Stimulated activated naive CD8-positive, alpha-beta T cell treated with anti-CD3 and anti-CD28 coated beads, Interleukin-15, amount 100 ng/mL, for 72 hours (primary cell): Measurements from ENCODE around the gene TMEM220.
"Not testable (repeated sequence)": the region's sequence is repeated elsewhere in the genome, so short reads cannot be mapped to it uniquely, and the experiment has no call there.

ENCODE experiments used
- ATAC-seq: fragments of 150-1000 bp; cut with Tn5 transposase; 2 replicates; pipeline ENCODE4 v1.10.0; 2021; ENCODE audit warnings: mild to moderate bottlenecking, moderate library complexity
- DNase-seq, 2 donors: peaks; one replicate each; pipeline ENCODE4 v3.0.0; 2021 to 2022
- H3K27ac Mint-ChIP-seq, 2 donors: one replicate each; pipeline ENCODE4 v1.8.0; 2022; ENCODE audit warnings: mild to moderate bottlenecking in 2 of 2, mixed read lengths in 2 of 2, moderate library complexity in 2 of 2
- H3K27me3 Mint-ChIP-seq: one replicate; pipeline ENCODE4 v1.8.0; 2022; ENCODE audit warnings: mixed read lengths
- H3K4me1 Mint-ChIP-seq: one replicate; pipeline ENCODE4 v1.8.0; 2022; ENCODE audit warnings: mild to moderate bottlenecking, mixed read lengths
- H3K4me3 Mint-ChIP-seq, 2 donors: one replicate each; pipeline ENCODE4 v1.8.0; 2022; ENCODE audit warnings: mild to moderate bottlenecking in 2 of 2, mixed read lengths in 2 of 2, moderate library complexity in 1 of 2
- H3K9me3 Mint-ChIP-seq, 2 donors: one replicate each; pipeline ENCODE4 v1.8.0; 2022; ENCODE audit warnings: mixed read lengths in 2 of 2

Gene TMEM220

GRCh38 chr17:10741416-10742135, 11.8 kb upstream of the TMEM220 start:
- H3K9me3 Mint-ChIP-seq, result no peaks in the 10 kb centered on the region
- H3K27ac Mint-ChIP-seq, result no peak overlapping the region
- H3K4me3 Mint-ChIP-seq, result no peak overlapping the region
- ATAC-seq (no peak), DNase-seq (no peak)
- H3K27me3 Mint-ChIP-seq, result no peaks in the 10 kb centered on the region
- peaks cover 21% of the 10 kb centered on the region for H3K4me1 Mint-ChIP-seq

GRCh38 chr17:10739386-10739785, 9.6 kb upstream of the TMEM220 start:
- no peak for ATAC-seq
- H3K9me3 Mint-ChIP-seq, result no peaks in the 10 kb centered on the region
- no peak for DNase-seq
- peaks cover 12% of the 10 kb centered on the region for H3K4me1 Mint-ChIP-seq
- H3K27me3 Mint-ChIP-seq, result no peaks in the 10 kb centered on the region
- peak overlapping the region in 1 of 2 donors; percentile 35 for H3K27ac Mint-ChIP-seq
- H3K4me3 Mint-ChIP-seq, result no peak overlapping the region

- H3K27ac Mint-ChIP-seq, result no peak overlapping the region
- ATAC-seq, result no peak
- DNase-seq, result no peak
- H3K4me1 Mint-ChIP-seq, result peaks cover 6% of the 10 kb centered on the region
- H3K9me3 Mint-ChIP-seq, result no peaks in the 10 kb centered on the region
- H3K4me3 Mint-ChIP-seq, result no peak overlapping the region
- no peaks in the 10 kb centered on the region for H3K27me3 Mint-ChIP-seq
Measured at GRCh38 chr17:10738521-10739258, 8.9 kb upstream of the TMEM220 start.

- peaks cover 6% of the 10 kb centered on the region for H3K4me1 Mint-ChIP-seq
Measured at GRCh38 chr17:10737736-10738135, 7.9 kb upstream of the TMEM220 start.

GRCh38 chr17:10737168-10737622, 7.4 kb upstream of the TMEM220 start:
- H3K9me3 Mint-ChIP-seq, result no peaks in the 10 kb centered on the region
- H3K27ac Mint-ChIP-seq, result no peak overlapping the region
- ATAC-seq (peak; percentile 43), DNase-seq (peak in 1 of 2 donors; percentile 30)
- H3K4me1 Mint-ChIP-seq, result peaks cover 6% of the 10 kb centered on the region
- H3K27me3 Mint-ChIP-seq, result no peaks in the 10 kb centered on the region
- H3K4me3 Mint-ChIP-seq, result no peak overlapping the region

More at GRCh38 chr17:10737736-10738135, 7.9 kb upstream of the TMEM220 start:
- Mint-ChIP-seq H3K4me3 (no peak overlapping the region), H3K27me3 (no peaks in the 10 kb centered on the region), H3K27ac (no peak overlapping the region), H3K9me3 (no peaks in the 10 kb centered on the region)
- DNase-seq (no peak), ATAC-seq (no peak)

- Mint-ChIP-seq H3K27me3 (no peaks in the 10 kb centered on the region), H3K4me1 (peaks cover 11% of the 10 kb centered on the region), H3K4me3 (no peak overlapping the region), H3K9me3 (no peaks in the 10 kb centered on the region), H3K27ac (no peak overlapping the region)
- no peak for ATAC-seq
- no peak for DNase-seq
Measured at GRCh38 chr17:10735821-10736220, 6.0 kb upstream of the TMEM220 start.

- peaks cover 17% of the 10 kb centered on the region for H3K4me1 Mint-ChIP-seq
- H3K9me3 Mint-ChIP-seq, result no peaks in the 10 kb centered on the region
- ATAC-seq (no peak), DNase-seq (no peak)
- no peak overlapping the region for H3K4me3 Mint-ChIP-seq
- no peak overlapping the region for H3K27ac Mint-ChIP-seq
- H3K27me3 Mint-ChIP-seq, result no peaks in the 10 kb centered on the region
Measured at GRCh38 chr17:10735251-10735650, 5.4 kb upstream of the TMEM220 start.

- no peak for ATAC-seq
- H3K27me3 Mint-ChIP-seq, result no peaks in the 10 kb centered on the region
- H3K4me1 Mint-ChIP-seq, result peaks cover 22% of the 10 kb centered on the region
- DNase-seq, result no peak
- H3K9me3 Mint-ChIP-seq, result no peaks in the 10 kb centered on the region
- no peak overlapping the region for H3K4me3 Mint-ChIP-seq
- H3K27ac Mint-ChIP-seq, result no peak overlapping the region
Measured at GRCh38 chr17:10733666-10734065, 3.8 kb upstream of the TMEM220 start.

- DNase-seq, H3K27me3 Mint-ChIP-seq, H3K4me3 Mint-ChIP-seq, H3K27ac Mint-ChIP-seq, H3K9me3 Mint-ChIP-seq, ATAC-seq: not testable (repeated sequence)
- H3K4me1 Mint-ChIP-seq, result peaks cover 19% of the 10 kb centered on the region
Measured at GRCh38 chr17:10732121-10732520, 2.3 kb upstream of the TMEM220 start.

GRCh38 chr17:10731408-10731879, 1.6 kb upstream of the TMEM220 start:
- DNase-seq (no peak), ATAC-seq (no peak)
- Mint-ChIP-seq H3K9me3 (no peaks in the 10 kb centered on the region), H3K4me1 (peaks cover 16% of the 10 kb centered on the region), H3K27ac (no peak overlapping the region), H3K4me3 (peak overlapping the region in 1 of 2 donors; percentile 95), H3K27me3 (no peaks in the 10 kb centered on the region)

GRCh38 chr17:10730247-10730646, 424 bp upstream of the TMEM220 start:
- peaks cover 16% of the 10 kb centered on the region for H3K4me1 Mint-ChIP-seq
- peak overlapping the region; percentile 95 for H3K4me3 Mint-ChIP-seq
- not testable (repeated sequence) for H3K27me3 Mint-ChIP-seq, H3K9me3 Mint-ChIP-seq, ATAC-seq
- DNase-seq, result peak in 1 of 2 donors; percentile 28
- peak overlapping the region; percentile 96 to 98 for H3K27ac Mint-ChIP-seq

- no peak for ATAC-seq
- no peak for DNase-seq
- no peak overlapping the region for H3K27ac Mint-ChIP-seq
- no peaks in the 10 kb centered on the region for H3K27me3 Mint-ChIP-seq
- no peaks in the 10 kb centered on the region for H3K9me3 Mint-ChIP-seq
- H3K4me1 Mint-ChIP-seq, result peaks cover 16% of the 10 kb centered on the region
- no peak overlapping the region for H3K4me3 Mint-ChIP-seq
Measured at GRCh38 chr17:10728331-10728892, 1.4 kb downstream of the TMEM220 start.

- no peak overlapping the region for H3K4me3 Mint-ChIP-seq
- no peaks in the 10 kb centered on the region for H3K9me3 Mint-ChIP-seq
- no peak for DNase-seq
- ATAC-seq, result peak; percentile 46
- no peaks in the 10 kb centered on the region for H3K27me3 Mint-ChIP-seq
- H3K27ac Mint-ChIP-seq, result no peak overlapping the region
- peaks cover 16% of the 10 kb centered on the region for H3K4me1 Mint-ChIP-seq
Measured at GRCh38 chr17:10727192-10727591, 2.6 kb downstream of the TMEM220 start.

GRCh38 chr17:10726196-10726595, 3.6 kb downstream of the TMEM220 start:
- no peaks in the 10 kb centered on the region for H3K9me3 Mint-ChIP-seq
- no peak for ATAC-seq
- H3K27me3 Mint-ChIP-seq, result no peaks in the 10 kb centered on the region
- H3K4me1 Mint-ChIP-seq, result peaks cover 14% of the 10 kb centered on the region
- no peak for DNase-seq
- H3K4me3 Mint-ChIP-seq, result no peak overlapping the region
- no peak overlapping the region for H3K27ac Mint-ChIP-seq

- Mint-ChIP-seq H3K27ac (peak overlapping the region in 1 of 2 donors; percentile 63), H3K27me3 (no peaks in the 10 kb centered on the region), H3K9me3 (no peaks in the 10 kb centered on the region), H3K4me3 (no peak overlapping the region), H3K4me1 (peaks cover 5% of the 10 kb centered on the region)
- ATAC-seq (no peak), DNase-seq (no peak)
Measured at GRCh38 chr17:10725262-10725661, 4.6 kb downstream of the TMEM220 start.
